SK-N-SH (cell line): ENCODE data around the gene KRTAP9-4.

Experiments used
- RAD21 ChIP-seq: IDR thresholded peaks from 2 replicates; pipeline ENCODE4 v1.6.1; 2012; ENCODE audit warnings: mild to moderate bottlenecking, low read length
- TF ChIP-seq, protein P1 (sequence below): fragments of 200-600 bp; sonication (generic); IDR thresholded peaks from 2 replicates; pipeline ENCODE4 v1.6.1; 2017; ENCODE audit warnings: antibody characterized with exemption, mild to moderate bottlenecking, moderate library complexity

DNA sequence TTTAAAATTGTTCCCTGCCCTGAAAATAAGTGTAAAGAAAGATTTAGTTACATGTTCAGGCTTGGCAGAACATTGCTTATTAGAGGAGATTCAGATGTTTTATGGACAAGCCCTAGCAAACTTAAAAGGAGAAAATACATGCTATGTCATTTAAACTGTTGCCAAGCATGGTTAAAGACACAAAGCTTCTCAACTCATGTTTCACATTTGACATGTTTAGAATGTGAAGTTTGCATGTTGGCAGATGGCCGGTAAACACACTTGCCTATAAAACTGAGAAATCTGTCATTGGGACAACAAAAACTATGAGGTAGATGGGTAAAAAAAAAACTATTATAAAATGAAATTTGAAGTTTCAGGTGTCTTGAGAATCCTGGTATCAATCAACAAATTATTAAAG lies 47.4 kb downstream of the KRTAP9-4 start:
- TF ChIP-seq, protein P1, sequence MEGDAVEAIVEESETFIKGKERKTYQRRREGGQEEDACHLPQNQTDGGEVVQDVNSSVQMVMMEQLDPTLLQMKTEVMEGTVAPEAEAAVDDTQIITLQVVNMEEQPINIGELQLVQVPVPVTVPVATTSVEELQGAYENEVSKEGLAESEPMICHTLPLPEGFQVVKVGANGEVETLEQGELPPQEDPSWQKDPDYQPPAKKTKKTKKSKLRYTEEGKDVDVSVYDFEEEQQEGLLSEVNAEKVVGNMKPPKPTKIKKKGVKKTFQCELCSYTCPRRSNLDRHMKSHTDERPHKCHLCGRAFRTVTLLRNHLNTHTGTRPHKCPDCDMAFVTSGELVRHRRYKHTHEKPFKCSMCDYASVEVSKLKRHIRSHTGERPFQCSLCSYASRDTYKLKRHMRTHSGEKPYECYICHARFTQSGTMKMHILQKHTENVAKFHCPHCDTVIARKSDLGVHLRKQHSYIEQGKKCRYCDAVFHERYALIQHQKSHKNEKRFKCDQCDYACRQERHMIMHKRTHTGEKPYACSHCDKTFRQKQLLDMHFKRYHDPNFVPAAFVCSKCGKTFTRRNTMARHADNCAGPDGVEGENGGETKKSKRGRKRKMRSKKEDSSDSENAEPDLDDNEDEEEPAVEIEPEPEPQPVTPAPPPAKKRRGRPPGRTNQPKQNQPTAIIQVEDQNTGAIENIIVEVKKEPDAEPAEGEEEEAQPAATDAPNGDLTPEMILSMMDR = no peak
- TF ChIP-seq RAD21 = no peak
